HepG2 (cell line): ENCODE measurements around the gene MRPL34. TPM values are rescaled to one million over a fixed set of nuclear protein-coding genes. Genes with fewer than 3 reads are reported as not detected.
A peak's percentile ranks its signal among the peaks of the same experiment; 100 is the strongest.

Experiments used
- ARNT ChIP-seq: fragments of 450-650 bp; IDR thresholded peaks from 2 replicates; pipeline ENCODE4 v1.6.1; 2017
- ATAD3A ChIP-seq: sonication (generic); formaldehyde crosslinking; IDR thresholded peaks from 2 replicates; pipeline ENCODE4 v1.4.0; 2020; ENCODE audit warnings: missing genetic modification reagents
- CCDC6 ChIP-seq: sonication (generic); formaldehyde crosslinking; IDR thresholded peaks from 2 replicates; pipeline ENCODE4 v1.8.1; 2022; ENCODE audit warnings: mild to moderate bottlenecking, missing genetic modification reagents, moderate library complexity
- CEBPB ChIP-seq: IDR thresholded peaks from 2 replicates; pipeline ENCODE4 v1.6.1; 2011; ENCODE audit warnings: low read depth, low read length, improper control_type of control experiment, borderline replicate concordance
- FOSL1 ChIP-seq: sonication (generic); formaldehyde crosslinking; IDR thresholded peaks from 2 replicates; pipeline ENCODE4 v1.9.0; 2021; ENCODE audit warnings: missing genetic modification reagents, borderline replicate concordance
- HIVEP1 ChIP-seq: sonication (generic); formaldehyde crosslinking; IDR thresholded peaks from 2 replicates; pipeline ENCODE4 v1.4.0; 2020; ENCODE audit warnings: mild to moderate bottlenecking, missing genetic modification reagents
- MAFK ChIP-seq, 2 experiments: IDR thresholded peaks in 1 of 2; conservative IDR thresholded peaks in 1 of 2; 2 replicates each; pipeline ENCODE4 v1.6.1; 2011; ENCODE audit warnings: improper control_type of control experiment in 2 of 2, low read length in 2 of 2
- MATR3 ChIP-seq: sonication (generic); formaldehyde crosslinking; IDR thresholded peaks from 2 replicates; pipeline ENCODE4 v1.4.0; 2020; ENCODE audit warnings: missing genetic modification reagents
- SNAPC5 ChIP-seq: sonication (generic); formaldehyde crosslinking; IDR thresholded peaks from 2 replicates; pipeline ENCODE4 v1.8.1; 2023; ENCODE audit warnings: mild to moderate bottlenecking, missing genetic modification reagents, borderline replicate concordance
- ZNF556 ChIP-seq: sonication (generic); formaldehyde crosslinking; IDR thresholded peaks from 2 replicates; pipeline ENCODE4 v1.4.0; 2020; ENCODE audit warnings: mild to moderate bottlenecking, missing genetic modification reagents, borderline replicate concordance
- ZNF572 ChIP-seq: sonication (generic); formaldehyde crosslinking; IDR thresholded peaks from 2 replicates; pipeline ENCODE4 v1.5.1; 2020; ENCODE audit warnings: mild to moderate bottlenecking, missing genetic modification reagents
- ZNF691 ChIP-seq: sonication (generic); formaldehyde crosslinking; IDR thresholded peaks from 2 replicates; pipeline ENCODE4 v1.4.0; 2020; ENCODE audit warnings: missing genetic modification reagents, low read depth, mild to moderate bottlenecking, borderline replicate concordance
- ZNF720 ChIP-seq: sonication (generic); formaldehyde crosslinking; IDR thresholded peaks from 2 replicates; pipeline ENCODE4 v1.4.0; 2020; ENCODE audit warnings: missing genetic modification reagents
- ZNF746 ChIP-seq: sonication (generic); formaldehyde crosslinking; IDR thresholded peaks from 2 replicates; pipeline ENCODE4 v1.8.0; 2022; ENCODE audit warnings: mild to moderate bottlenecking, missing genetic modification reagents
- ZNF781 ChIP-seq: sonication (generic); formaldehyde crosslinking; IDR thresholded peaks from 2 replicates; pipeline ENCODE4 v1.5.1; 2020; ENCODE audit warnings: borderline replicate concordance, mild to moderate bottlenecking, missing genetic modification reagents; ENCODE audit errors: not compliant biosample characterization
- polyA plus RNA-seq, 8 experiments: library from polyadenylated mRNA; depleted of rRNA in 3 of 8; stranded (reverse) in 7 of 8; unstranded in 1 of 8; fragments of >200 nt; fragmentation: Illumina TruSeq in 4 of 8; extraction: Trizol in 4 of 8; gene quantifications; 2 replicates each; pipeline versions ENCODE4 v1.2.1 to v1.2.3, GENCODE V29; 2011 to 2016; ENCODE audit warnings: low read depth in 4 of 8, missing spikeins in 1 of 8, mixed read lengths in 1 of 8; ENCODE audit not compliant: insufficient read depth in 1 of 8
- total RNA-seq, 5 experiments: library from RNA; depleted of rRNA; stranded (reverse); fragments of >200 nt; fragmentation: Illumina TruSeq; extraction: Trizol; gene quantifications; 2 replicates each; pipeline ENCODE4 v1.2.3, GENCODE V29; 2016; ENCODE audit warnings: low read depth in 1 of 5
- TF ChIP-seq, protein P1 (sequence below): IDR thresholded peaks from 2 replicates; pipeline ENCODE4 v1.6.1; 2016; ENCODE audit warnings: control low read depth
- TF ChIP-seq, protein P2 (sequence below): sonication (generic); IDR thresholded peaks from 2 replicates; pipeline ENCODE4 v1.6.1; 2016; ENCODE audit warnings: low read depth, borderline replicate concordance
- TF ChIP-seq, protein P3 (sequence below): sonication (generic); formaldehyde crosslinking; IDR thresholded peaks from 2 replicates; pipeline ENCODE4 v1.5.0; 2020; ENCODE audit warnings: mild to moderate bottlenecking, missing genetic modification reagents, borderline replicate concordance
- TF ChIP-seq, protein P4 (sequence below), 2 experiments: sonication (generic) in 1 of 2; formaldehyde crosslinking in 1 of 2; IDR thresholded peaks; 2 replicates each; pipeline versions ENCODE4 v1.4.0 to v1.6.1; 2018 to 2020; ENCODE audit warnings: missing genetic modification reagents in 2 of 2, borderline replicate concordance in 1 of 2, low read depth in 1 of 2, mild to moderate bottlenecking in 1 of 2, missing biosample characterization in 1 of 2

Gene MRPL34
- total and polyA plus RNA-seq, 2 of the 13 experiments (the other 11 are each of a cell fraction or from before 2014, with no cell fraction given), result 74.0 to 77.3 TPM

- TF ChIP-seq, protein P1, sequence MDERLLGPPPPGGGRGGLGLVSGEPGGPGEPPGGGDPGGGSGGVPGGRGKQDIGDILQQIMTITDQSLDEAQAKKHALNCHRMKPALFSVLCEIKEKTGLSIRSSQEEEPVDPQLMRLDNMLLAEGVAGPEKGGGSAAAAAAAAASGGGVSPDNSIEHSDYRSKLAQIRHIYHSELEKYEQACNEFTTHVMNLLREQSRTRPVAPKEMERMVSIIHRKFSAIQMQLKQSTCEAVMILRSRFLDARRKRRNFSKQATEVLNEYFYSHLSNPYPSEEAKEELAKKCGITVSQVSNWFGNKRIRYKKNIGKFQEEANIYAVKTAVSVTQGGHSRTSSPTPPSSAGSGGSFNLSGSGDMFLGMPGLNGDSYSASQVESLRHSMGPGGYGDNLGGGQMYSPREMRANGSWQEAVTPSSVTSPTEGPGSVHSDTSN (CRISPR knock-in tag), result no peak
- TF ChIP-seq, protein P2, sequence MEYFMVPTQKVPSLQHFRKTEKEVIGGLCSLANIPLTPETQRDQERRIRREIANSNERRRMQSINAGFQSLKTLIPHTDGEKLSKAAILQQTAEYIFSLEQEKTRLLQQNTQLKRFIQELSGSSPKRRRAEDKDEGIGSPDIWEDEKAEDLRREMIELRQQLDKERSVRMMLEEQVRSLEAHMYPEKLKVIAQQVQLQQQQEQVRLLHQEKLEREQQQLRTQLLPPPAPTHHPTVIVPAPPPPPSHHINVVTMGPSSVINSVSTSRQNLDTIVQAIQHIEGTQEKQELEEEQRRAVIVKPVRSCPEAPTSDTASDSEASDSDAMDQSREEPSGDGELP, result 0 out of 2 replicates have a peak, but pooled peaks have one; percentile 20
- TF ChIP-seq ATAD3A (CRISPR knock-in tag), result no peak
- no peak; the same call in 1 of the 2 replicates for TF ChIP-seq ZNF556 (CRISPR knock-in tag)
- TF ChIP-seq, protein P3, sequence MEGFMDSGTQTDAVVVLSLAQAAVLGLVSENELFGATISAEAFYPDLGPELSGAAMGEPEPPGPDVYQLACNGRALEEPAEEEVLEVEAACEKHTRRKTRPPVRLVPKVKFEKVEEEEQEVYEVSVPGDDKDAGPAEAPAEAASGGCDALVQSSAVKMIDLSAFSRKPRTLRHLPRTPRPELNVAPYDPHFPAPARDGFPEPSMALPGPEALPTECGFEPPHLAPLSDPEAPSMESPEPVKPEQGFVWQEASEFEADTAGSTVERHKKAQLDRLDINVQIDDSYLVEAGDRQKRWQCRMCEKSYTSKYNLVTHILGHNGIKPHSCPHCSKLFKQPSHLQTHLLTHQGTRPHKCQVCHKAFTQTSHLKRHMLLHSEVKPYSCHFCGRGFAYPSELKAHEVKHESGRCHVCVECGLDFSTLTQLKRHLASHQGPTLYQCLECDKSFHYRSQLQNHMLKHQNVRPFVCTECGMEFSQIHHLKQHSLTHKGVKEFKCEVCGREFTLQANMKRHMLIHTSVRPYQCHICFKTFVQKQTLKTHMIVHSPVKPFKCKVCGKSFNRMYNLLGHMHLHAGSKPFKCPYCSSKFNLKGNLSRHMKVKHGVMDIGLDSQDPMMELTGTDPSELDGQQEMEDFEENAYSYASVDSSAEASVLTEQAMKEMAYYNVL (CRISPR knock-in tag), result peak; percentile 40; the same call in 1 of the 2 replicates
- TF ChIP-seq MAFK (conservative IDR thresholded peaks at IDR 0.05 in 1 of 2, IDR thresholded peaks at IDR 0.05 in 1 of 2; ENCODE audit: low read length in 2 of 2), result no peak
- no peak for TF ChIP-seq ZNF572 (CRISPR knock-in tag)
- TF ChIP-seq MATR3 (CRISPR knock-in tag), result no peak
- TF ChIP-seq SNAPC5, result 0 out of 2 replicates have a peak, but pooled peaks have one; percentile 43
- no peak for TF ChIP-seq FOSL1 (CRISPR knock-in tag)
- TF ChIP-seq CCDC6, result peak; percentile 83
- TF ChIP-seq CEBPB, result no peak
- TF ChIP-seq, protein P4, sequence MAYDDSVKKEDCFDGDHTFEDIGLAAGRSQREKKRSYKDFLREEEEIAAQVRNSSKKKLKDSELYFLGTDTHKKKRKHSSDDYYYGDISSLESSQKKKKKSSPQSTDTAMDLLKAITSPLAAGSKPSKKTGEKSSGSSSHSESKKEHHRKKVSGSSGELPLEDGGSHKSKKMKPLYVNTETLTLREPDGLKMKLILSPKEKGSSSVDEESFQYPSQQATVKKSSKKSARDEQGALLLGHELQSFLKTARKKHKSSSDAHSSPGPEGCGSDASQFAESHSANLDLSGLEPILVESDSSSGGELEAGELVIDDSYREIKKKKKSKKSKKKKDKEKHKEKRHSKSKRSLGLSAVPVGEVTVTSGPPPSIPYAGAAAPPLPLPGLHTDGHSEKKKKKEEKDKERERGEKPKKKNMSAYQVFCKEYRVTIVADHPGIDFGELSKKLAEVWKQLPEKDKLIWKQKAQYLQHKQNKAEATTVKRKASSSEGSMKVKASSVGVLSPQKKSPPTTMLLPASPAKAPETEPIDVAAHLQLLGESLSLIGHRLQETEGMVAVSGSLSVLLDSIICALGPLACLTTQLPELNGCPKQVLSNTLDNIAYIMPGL (CRISPR knock-in tag; IDR thresholded peaks at IDR 0.05; ENCODE audit: borderline replicate concordance in 1 of 2, low read depth in 1 of 2), result peak; percentile 8 to 72; a peak in 3 of 4 replicates
- TF ChIP-seq ZNF691 (CRISPR knock-in tag), result peak; percentile 61; the same call in 1 of the 2 replicates
- TF ChIP-seq ZNF746, result 0 out of 2 replicates have a peak, but pooled peaks have one; percentile 35
- TF ChIP-seq ZNF781 (CRISPR knock-in tag), result peak; percentile 49
- TF ChIP-seq ZNF720 (CRISPR knock-in tag), result no peak
- no peak for TF ChIP-seq ARNT
- no peak; the same call in 1 of the 2 replicates for TF ChIP-seq HIVEP1 (CRISPR knock-in tag)
Observed at GRCh38 chr19:17336872-17337674, 31.4 kb downstream of the MRPL34 start, which contains the start of gene GTPBP3 (continued).
